Measurements from ENCODE around the gene FAM114A1.
A peak's percentile ranks its signal among the peaks of the same experiment; 100 is the strongest.

The FAM114A1 gene

GRCh38 chr4:38842994-38843393 is 24.6 kb upstream of the FAM114A1 start:
- TF ChIP-seq, protein P1, sequence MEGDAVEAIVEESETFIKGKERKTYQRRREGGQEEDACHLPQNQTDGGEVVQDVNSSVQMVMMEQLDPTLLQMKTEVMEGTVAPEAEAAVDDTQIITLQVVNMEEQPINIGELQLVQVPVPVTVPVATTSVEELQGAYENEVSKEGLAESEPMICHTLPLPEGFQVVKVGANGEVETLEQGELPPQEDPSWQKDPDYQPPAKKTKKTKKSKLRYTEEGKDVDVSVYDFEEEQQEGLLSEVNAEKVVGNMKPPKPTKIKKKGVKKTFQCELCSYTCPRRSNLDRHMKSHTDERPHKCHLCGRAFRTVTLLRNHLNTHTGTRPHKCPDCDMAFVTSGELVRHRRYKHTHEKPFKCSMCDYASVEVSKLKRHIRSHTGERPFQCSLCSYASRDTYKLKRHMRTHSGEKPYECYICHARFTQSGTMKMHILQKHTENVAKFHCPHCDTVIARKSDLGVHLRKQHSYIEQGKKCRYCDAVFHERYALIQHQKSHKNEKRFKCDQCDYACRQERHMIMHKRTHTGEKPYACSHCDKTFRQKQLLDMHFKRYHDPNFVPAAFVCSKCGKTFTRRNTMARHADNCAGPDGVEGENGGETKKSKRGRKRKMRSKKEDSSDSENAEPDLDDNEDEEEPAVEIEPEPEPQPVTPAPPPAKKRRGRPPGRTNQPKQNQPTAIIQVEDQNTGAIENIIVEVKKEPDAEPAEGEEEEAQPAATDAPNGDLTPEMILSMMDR (IDR thresholded peaks at IDR 0.05; ENCODE audit: low read depth, low read length): no peak
- H3K4me3 ChIP-seq (ENCODE audit: low read depth, low read length): no peak overlapping the region

DNA sequence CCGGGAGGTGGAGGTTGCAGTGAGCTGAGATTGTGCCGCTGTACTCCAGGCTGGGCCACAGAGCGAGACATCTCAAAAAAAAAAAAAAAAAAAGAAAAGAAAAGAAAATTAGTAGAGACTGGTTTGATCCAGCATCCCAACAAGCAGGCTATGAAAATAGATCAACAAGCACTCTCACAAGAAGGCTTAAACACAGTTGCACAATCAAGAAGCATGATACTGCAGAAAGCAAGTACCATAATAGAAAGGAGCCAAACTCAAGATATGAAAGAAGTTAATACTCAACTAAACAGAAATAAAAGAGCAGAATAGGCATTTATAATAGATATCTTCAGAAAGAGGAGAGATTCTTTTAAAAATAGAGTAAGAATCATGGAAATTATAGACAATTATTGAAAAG is 21.6 kb upstream of the FAM114A1 start:
- TF ChIP-seq, protein P1 (IDR thresholded peaks at IDR 0.05; ENCODE audit: low read depth, low read length): no peak

GRCh38 chr4:38855466-38855865 is 12.1 kb upstream of the FAM114A1 start:
- H3K4me3 ChIP-seq (ENCODE audit: low read depth, low read length): no peak overlapping the region
- TF ChIP-seq, protein P1 (IDR thresholded peaks at IDR 0.05; ENCODE audit: low read depth, low read length): no peak

More for the DNA sequence above, 21.6 kb upstream of the FAM114A1 start:
- H3K4me3 ChIP-seq (ENCODE audit: low read depth, low read length): no peak overlapping the region

- TF ChIP-seq, protein P1 (IDR thresholded peaks at IDR 0.05; ENCODE audit: low read depth, low read length): no peak
- no peak overlapping the region for H3K4me3 ChIP-seq (ENCODE audit: low read depth, low read length)
Observed at GRCh38 chr4:38856046-38856445, 11.6 kb upstream of the FAM114A1 start.

DNA sequence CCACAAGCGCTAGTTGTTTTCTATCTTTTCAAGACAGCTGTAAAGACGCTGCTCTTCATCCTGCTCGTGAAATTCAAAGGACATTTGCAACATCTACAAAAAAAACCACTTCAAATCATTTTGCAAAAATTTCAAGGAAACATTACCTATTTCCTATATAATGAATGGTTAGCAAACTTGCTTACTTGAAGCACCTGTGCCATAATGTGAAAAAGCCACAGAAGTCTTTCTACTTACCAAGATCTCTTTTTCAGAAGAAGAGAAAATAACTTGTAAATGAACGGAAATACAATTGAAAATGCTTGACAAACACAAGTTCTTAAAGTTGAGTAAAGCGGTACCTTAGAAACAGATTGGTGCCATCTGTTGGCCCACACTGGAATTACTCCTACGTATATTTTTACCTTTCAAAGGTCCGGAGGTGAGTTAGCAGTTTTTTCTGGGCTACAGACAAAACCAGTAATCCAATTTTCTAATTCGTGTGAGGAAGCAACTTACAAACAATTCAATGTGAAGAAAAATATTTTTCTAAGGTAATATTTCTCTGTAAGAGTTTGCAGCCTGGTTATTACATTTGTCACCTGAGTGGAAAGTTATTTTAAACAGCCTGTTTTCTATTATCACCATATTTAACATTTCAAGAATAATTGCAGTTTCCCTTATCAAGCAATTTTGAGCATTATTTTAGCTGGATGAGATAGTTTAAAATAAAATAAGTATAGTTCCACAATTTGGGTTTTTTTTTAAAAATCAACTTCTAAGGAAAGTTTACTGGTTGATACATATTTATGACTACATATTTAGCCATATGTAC is 10.9 kb upstream of the FAM114A1 start, which contains the start of gene TLR6:
TLR6 (minus strand) TSS at position 294 of the 814 bp plus-strand sequence. CDS start 27,344 bp downstream, outside the sequence.
- peak within 1 kb of the TSS; percentile 29 for H3K4me3 ChIP-seq (ENCODE audit: low read depth, low read length)

DNA sequence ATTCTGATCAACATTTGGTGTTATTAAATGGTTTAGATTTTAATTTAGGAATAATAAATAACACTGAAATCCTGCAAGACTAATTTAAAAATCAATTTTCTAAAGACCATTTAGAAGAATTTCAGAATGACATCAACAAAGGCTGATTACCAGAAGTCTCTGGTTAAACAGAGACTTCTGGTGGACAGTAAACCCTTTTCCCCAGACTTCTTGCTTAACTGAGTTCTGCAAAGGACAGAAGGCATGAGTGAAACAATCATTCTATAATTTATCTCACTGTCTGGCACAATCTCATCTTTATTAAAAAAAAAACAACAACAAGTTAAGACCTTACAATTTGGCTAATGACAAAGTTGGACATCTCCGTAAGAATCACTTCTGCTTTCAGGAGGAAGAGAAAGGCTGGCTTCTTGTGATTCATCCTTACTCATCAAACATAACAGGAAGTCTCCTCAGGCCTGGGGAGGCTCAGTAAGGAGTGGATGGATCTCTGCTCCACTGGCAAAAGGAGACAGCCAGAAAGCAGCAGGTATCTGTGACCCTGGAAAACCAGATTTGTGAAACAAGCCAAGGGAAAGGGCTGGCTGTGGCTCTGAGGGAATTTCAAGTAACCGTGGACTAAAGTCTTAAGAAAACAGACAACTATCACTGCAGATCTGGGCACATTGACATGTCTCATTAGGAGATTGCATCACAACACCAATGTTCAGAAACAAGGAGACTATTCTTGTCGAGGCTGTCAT is 10.1 kb upstream of the FAM114A1 start:
- TF ChIP-seq, protein P1 (IDR thresholded peaks at IDR 0.05; ENCODE audit: low read depth, low read length): no peak

More for the DNA sequence above, 10.9 kb upstream of the FAM114A1 start, which contains the start of gene TLR6:
- TF ChIP-seq, protein P1 (IDR thresholded peaks at IDR 0.05; ENCODE audit: low read depth, low read length): peak; percentile 35; the same call in 1 of the 2 replicates

GRCh38 chr4:38858097-38858420 is 9.5 kb upstream of the FAM114A1 start:
- TF ChIP-seq, protein P1 (IDR thresholded peaks at IDR 0.05; ENCODE audit: low read depth, low read length): no peak
- no peak overlapping the region for H3K4me3 ChIP-seq (ENCODE audit: low read depth, low read length)

More for the DNA sequence above, 10.1 kb upstream of the FAM114A1 start:
- H3K4me3 ChIP-seq (ENCODE audit: low read depth, low read length): peak overlapping the region; percentile 29

Data from WI38 (cell line).